NCI-H69 (cell line): Measurements from ENCODE around the gene SPNS3.

Source experiments
- DNase-seq: peaks from one replicate; lab custom pipeline; 2025; lab: John Stamatoyannopoulos, UW

Gene SPNS3

DNA sequence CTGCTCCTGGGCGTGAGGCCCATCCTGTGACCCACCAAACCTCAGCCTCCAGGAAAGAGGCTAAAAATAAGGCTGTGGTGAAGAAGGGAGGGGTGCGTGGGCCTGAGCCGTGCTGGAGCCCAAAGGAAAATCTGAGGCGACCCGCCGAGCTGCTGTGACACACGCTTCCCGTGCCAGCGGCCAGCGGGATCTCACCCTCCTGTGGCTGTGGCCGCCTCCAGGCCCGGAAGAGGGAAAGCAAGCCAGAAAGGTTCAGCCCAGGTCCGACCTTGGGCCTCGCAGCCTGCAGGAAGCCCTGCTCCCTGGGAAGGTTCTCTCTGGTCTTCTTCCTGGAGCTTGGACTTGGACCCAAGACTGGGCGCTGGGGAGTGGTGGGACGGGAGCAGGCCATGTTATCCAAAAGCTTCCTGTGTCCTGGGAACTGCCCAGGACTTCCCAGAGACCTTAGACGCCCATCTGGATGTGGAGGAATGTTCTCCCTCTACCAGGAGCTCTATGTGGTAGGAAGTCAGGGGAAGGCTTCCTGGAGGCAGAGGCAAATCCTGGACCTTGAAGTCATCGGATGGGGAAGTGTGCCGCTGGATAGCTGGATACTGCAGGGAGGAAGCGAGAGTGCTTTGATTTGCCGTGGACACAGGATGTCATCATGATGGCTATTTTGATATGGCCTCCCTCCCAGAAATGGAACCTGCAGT lies 76.3 kb downstream of the SPNS3 start:
- no peak for DNase-seq

DNA sequence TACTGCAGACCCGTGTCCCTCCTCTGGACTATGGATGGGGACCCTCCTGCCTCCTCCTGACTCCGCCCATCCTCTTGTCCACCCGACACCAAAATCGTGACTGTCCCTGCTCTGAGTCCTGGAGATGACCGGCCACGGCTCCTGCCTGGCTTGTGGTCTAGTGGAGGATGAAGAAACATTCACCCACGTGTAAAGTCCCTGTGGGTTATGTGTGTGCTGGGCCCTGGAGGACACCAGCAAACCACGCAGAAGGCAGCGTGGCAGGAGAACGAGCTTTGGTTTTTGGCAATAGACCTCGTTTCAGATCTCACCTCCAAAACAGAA lies 76.8 kb downstream of the SPNS3 start:
- no peak for DNase-seq

DNA sequence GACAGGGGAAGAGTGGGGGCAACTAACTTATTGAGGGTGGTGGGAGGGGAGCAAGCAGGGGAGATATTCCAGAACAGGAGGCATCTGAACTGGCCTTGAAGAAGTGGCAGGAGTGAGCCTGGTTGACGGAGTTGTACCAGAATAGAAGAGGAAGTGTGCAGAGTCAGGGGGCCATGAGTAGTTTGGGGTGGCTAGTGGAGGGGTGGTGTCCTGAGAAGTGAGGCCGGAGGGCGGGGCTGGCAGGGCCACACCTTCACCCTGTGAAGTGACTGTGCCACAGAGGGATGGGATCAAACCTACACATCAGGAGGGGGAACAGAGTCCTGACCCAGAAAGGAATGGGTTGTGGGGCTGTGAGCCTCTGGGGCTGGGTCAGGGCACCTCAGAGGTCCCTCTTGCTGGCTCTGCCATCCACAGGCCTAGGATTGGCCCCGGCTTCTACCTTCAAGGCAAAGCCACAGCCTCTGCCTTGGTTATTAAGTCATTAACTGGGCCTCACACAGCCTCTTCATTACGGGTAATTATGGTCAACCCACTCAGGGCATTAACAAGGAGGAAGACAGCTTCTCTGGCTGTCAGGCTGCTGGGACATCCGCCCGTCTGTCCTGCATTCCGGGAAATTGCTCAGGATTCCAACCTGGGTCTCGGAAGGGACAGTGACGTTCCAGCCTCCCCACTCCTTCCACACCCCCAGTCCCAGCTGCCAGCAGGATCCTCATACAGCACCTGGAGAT lies 77.6 kb downstream of the SPNS3 start:
- DNase-seq = no peak

DNA sequence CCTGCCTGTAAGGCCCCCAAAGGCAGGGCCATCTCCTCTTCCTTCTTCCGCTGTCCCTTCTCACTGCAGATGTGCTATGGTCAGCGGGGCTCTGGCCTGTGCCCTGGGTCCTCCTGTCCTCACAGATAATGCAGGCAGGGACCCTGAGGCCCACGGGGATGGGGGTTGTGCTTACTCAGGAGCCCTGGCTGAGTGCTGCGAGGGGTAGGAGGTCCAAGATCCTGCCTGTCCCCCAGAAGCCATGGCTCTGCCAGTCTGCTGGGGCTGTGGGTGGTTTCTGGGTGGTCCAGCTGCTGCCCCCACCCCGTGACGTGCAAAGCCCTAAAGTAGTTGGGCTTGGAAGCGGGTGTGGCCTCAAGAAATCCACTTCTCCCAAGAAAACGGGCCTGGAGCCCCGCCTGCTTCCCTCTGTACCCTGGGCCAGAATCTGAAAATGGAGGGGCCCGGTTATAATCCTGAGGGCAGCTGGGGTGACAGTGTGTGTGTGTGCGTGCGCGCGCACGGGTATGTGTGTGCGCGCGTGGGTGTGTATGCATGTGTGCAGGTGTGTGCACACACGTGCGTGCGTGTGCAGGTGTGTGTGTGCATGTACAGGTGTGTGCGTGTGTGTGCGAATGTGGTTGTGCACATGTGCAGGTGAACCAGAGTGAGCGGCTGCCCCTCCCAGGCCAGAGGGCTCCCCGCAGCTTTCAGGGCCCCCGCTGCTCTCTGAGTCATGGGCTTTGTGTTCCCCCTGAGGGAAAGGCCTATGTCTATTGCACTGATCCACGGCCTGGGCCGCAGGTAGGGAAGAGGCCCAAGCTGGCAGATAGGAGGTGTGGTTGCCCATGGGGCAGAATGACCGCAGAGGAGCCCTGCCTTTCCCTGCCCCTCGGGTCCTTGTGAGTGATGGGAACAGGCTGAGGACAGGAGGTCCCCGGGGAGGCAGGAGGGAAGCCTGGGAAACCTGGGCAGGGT lies 78.7 kb downstream of the SPNS3 start:
- DNase-seq = no peak

DNA sequence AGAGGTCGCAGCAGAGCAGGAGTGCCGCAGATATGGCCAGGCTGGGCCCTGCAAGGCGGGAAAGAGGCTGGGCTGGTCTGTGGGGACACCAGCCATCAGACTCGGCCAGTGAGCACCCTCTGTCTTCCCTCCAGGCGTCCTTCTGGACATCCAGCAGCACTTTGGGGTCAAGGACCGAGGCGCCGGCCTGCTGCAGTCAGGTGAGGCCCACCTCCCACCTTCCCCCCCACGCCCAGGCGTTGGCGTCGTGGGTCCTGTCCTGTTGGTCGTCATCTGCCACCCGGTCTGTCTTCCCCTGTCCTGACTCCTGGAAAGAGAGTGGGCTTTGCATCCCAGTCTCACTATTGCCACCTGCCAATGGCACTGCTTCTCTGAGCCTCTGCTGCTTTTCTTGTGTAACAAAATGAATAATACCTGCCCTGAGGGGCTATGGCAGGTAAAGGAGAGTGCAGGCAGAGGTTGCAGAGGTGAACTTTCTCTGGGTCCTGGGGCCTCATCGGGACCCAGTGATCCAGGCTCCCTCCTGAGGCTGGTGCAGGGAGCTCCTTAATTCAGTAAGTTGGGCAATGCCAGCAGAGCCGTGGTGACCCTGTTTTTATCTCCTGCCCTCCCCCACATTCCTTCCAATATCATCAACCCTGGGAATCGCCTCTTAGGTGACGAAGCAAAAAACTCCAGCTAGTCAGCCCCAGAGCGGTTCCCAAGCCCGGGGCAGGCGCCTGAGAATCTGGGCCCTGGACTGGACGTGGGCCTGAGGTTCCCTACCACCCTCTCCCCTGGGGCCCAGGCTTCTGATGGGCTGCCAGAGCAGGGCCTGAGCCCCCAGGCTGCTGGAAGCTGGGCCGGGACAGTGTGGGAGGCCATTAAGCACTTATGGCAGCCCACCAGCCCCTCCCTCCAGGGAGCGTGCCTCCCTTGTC lies 79.6 kb downstream of the SPNS3 start:
- DNase-seq = no peak

DNA sequence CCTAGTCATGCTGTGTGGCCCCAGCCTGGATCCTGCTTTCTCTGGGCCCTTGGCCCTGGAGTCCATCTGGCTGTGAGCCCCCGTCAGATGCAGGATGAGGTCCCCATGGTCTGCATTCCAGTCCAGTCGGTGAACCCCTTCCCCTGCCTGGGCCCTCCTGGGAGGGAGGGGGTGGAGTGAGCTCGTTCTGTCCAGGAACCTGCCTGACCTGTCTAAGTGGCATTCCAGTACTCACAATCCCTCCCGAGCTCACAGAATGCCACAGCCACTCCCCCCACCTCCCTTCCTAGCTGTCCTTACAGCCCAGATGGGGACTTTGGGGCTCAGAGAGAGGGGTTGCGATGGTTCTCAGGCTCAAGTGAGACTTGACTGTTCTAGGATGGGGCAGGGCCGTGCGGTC lies 80.5 kb downstream of the SPNS3 start:
- DNase-seq = no peak

DNA sequence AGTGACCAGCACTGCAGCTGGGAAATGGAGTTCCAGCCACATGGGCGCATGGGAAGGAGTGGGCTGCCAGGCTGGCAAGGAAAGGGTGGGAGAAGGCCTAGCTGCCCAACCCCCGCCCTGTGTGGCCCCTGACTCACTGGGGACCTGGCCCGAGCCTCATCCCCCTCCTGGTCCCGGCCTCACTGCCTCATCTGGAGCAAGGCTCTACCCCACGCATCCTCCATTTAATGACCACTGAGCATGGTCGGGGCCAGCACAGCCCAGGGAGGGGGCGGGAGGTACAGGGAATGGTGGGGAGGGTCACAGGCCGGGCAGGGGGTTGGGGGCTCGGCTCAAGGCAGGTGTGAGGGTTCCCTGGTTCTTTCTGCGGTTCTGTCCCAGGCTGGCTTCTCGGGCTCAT lies 81.0 kb downstream of the SPNS3 start:
- DNase-seq = no peak

DNA sequence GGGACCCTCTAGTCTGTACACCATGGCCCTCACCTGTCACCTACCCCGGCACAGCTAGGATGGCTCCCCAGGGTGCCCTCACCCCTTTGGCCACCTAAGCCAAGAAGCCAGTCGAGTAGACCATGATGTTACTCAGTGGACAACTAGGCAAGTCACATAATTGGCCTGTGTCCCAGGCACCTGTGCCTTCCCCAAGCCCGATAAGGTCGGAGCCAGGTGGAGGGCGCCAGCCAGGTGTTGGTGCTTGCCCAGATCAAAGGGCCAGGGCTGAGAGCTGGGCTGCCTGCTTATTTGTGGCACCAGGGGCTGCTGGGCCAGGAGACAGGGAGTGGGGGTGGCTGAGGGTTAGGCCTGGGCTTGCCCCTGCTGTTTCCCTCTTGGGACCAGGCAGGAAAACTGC lies 81.8 kb downstream of the SPNS3 start:
- DNase-seq = no peak

DNA sequence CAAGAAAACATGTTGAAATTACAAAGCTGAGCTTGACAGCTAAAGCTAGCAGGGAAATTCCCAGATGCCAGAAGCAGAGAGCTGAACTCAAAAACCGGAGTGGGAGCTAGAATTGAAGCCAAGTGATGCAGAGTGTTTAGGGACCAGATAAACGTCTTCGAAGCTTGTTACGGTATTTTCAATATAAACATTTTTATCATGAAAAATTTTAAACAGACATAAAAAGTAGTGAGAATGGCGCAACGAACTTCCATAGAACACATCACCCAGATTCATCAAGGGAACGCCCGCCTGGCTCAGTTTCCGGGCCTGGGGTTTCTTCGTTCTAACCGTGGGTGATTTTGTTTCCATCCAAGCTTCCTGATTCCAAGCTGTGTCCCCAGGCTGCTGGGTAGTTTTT lies 83.0 kb downstream of the SPNS3 start:
- no peak for DNase-seq

DNA sequence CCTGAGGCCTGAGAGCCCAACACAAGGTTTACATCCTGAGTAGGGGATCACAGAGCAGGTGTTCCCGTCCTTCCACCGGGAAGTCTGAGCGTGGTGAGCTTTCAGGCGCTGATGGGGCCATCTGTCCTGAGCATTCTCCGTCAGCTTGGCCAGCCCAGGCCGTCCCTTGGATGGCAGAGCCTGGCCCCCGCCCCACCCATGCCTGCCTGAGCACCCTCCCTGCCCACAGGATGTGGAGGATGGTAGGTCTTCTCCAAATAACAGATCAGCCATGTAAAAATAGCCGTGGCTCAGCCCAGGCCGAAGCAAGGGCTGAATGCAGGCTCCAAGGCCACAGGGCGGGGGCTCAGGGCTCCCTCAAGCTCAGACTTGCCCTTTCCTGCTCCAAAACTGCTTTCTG lies 85.2 kb downstream of the SPNS3 start:
- DNase-seq = no peak

DNA sequence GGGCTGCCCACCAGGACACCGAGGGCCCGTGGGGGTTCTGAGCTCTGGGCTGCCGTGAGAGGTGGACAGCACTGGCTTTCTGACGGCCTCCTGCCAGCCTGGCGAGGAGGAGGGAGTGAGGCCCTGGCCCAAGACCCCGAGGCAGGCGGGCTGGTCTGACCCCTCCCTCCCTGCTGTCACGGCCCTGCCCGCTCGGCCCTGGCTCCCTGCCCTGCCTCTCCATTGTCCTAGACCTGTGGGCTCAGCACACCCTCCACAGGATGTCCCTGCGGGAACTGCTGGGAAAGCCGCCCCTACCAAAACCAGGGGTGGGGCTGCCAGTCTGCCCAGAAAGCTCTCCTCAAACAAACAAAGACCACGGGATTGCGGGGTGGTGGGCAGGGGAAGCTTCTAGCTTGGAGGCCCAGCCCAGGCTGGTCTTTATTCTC lies 85.6 kb downstream of the SPNS3 start:
- DNase-seq = no peak

DNA sequence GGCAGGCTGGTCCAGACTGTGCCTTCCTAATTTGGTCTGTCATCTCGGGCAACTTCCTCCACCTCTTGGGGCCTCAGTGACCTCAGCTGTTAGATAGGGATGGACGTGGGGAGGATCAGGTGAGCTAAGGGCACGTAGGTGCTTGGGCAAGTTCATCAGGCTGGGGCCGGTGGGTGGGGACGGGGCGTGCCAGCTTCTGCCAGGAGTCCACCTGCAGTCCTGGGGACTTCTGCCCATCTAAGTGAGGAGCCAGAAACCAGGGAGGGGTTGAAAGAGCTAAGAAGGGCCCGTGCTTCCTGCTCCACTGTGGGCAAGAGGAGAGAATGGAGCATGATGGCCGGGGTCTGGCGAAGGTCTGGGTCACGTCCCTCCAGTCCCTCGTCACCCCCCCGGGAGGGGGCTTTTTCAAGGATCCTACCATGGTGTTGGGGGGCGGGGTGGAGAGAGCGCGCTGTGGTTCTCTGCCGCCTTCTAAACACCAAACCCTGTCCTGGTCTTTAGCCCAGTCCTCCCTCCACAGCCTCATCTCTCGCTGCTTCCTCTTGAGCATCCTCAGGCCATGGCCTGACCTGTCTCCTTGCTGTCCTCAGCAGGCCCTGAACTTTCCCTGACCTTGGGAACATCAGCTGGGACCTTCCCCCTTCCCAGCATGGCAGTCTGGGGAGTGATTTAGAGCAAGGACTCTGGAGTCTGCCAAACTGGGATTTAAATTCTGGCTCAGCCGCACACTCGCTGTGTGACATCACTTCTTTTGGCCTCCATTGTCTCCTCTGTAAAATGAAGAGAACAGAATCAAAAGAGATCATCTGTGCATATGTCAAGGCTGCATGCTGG lies 86.5 kb downstream of the SPNS3 start:
- DNase-seq = no peak

DNA sequence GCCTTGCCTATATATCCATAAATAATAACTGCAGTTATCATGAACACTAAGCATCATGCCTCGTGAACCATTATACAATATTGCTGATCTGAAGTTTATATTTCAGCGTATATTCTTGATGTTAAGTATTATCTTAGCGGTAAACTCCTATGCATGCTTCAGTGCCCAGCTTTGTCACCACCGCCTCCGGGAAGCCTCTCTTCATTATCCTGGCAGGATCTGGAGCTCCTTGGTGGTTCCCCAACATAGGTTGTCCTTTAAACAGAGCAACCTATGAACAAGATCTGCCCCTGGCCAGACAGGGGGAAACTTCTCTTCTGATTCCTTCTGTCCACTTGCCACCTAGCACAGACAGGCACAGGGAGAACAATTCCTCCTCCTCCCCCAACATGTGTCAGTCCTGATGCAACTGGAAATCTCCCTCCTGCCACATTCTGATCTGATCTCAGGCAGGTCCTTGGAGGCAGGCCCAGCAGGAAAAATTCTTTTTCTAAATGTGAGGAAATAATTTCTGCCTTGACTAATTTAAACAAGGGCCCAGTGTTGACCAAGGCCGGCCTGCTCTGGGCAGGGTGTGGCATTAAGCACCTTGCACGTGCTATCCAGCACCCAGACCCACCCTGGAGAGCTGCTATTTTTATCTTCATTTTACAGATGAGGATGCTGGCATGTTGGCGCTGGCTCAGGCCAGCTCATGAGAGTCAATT lies 87.3 kb downstream of the SPNS3 start:
- no peak for DNase-seq

DNA sequence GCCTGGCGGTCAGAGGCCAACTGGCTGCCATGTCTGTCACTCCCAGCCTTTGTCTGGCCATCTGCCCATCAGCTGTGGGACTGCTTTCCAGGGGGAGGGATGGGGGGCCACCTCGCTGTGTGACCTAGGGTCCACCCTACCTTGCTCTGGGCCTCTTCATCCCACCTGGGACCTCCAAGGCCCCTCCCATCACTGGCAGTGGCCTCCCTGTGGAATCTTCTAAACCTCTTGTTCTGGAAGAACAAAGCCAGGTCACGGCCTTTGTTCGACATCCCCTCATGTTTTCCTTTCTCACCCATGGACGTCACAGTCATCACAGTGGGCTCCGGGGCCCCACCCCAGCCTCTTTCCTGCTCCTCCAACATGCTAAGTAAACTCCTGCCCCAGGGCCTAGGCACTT lies 88.9 kb downstream of the SPNS3 start:
- DNase-seq = no peak

DNA sequence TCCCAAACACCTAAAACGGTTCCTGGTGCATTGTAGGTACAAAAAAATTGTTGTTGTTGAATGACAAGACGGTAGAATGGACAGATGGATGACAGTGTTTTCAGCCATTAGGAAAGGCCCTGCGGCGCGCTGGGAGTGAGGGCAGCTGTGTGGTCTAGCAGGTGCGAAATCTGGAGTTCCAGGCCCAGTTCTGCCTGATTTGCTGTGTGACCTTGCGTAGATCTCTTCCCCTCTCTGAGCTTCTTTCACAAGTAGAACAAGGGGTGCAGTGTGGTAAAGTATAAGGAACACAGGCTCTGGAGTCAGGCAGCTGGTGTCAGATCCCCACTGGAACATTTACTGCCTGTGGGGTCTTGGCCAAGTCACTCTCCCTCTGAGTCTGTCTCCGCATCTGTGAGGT lies 90.2 kb downstream of the SPNS3 start:
- DNase-seq = no peak

DNA sequence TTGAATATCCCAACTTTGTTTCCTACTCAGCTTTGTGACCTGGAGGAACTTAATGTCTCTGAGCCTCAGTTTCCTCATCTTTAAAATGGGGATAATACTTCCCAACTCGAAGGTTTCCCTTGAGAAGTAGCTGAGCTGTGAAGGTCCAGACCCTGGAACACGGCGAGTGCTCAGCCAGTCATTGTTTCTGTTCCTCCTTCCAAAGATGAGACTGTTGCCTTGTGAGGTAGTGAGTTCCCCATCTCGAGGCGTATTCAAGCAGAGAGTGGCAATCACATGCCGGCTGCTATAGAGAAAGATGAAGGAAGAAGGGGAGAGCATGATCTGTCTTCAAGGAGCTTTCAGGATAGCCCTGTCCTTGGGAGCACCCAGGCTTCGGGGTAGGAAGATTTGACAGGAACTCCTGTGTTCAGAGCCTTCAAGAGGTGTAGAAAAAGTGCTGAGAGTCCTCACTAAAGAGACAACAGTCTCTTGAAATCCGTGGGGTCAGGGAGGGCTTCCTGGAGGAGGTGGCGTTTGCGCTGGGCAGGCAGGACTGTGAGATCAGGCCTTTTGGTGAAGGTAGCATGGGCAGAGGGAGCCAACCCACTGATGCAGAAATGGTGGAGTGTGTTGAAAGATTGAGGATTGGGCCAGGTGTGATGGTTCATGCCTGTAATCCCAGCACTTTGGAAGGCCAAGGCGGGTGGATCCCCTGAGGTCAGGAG lies 92.1 kb downstream of the SPNS3 start:
- DNase-seq = no peak

DNA sequence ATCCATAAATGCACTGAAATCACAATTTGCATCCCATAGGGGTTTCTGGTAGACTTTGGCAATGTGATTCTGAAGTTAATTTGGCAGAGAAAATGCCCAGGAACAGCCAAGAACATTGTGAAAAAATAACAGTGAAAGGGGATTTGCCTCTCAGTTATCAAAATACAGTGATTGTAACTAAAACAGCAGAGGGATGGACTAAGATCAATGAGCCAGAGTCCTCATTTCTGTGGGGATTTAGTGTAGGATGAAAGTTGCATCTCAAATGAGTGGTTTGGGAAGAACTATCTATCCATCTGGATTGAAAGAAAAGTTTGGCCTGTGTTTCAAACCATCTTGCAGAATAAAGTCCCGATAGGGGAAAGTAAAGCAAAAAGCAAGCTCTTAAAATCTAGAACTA lies 93.4 kb downstream of the SPNS3 start:
- DNase-seq = no peak

DNA sequence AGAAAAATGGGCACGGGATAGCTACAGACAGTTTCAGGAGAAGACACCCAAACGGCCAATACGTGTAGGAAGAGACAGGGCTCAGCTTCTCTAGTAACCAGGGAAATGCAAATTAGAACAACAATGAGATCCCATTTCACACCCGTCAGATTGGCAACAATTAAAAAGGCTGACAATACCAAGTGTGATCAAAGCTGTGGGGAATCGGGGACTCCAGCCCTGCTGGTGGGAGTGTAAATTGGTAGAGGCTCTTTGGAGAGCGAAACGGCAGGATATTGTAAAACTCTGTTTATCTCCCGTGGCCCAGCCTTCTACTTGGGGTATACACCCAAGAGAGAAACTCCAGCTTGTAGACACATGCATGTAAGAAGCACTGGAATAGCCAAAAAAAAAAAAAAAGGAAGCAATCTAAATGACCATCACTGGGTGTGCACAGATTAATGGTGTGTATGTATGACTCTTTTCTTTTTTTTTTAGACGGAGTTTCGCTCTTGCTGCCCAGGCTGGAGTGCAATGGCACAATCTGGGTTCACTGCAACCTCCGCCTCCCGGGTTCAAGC lies 93.9 kb downstream of the SPNS3 start:
- DNase-seq = no peak

DNA sequence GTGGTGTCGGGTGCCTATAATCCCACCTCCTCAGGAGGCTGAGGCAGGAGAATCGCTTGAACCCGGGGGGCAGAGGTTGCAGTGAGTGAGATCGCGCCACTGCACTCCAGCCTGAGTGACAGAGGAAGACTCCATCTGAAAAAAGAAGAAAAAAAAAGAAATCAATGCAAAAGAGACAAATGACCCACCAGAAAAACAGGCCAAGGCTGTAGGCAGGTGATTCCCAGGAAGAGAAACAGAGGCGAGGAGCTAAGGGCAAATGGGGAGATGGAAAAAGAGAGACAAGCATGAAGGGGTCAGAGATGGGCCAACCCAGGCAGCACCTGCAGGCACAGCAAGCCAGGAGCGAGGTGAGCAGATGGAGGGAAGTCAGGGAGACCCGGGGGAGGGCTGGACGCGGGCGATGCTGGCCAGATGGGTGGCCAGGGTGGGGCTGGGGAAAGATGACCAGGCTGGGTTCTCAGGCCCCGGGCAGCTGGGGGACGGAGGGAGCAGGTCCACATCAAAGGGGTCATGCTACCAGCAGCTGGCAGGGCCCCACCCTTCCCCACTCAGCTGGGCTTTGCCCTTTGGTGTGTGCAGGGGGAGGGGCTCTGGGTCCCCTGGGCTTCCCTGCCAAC lies 95.9 kb downstream of the SPNS3 start:
- no peak for DNase-seq
